Liver (tissue), 3 donors: ENCODE measurements around the gene OTUD3.
A peak's percentile ranks its signal among the peaks of the same experiment; 100 is the strongest.

Experiments
- CTCF ChIP-seq: fragments of 150-350 bp; IDR thresholded peaks from 2 replicates; pipeline ENCODE4 v1.5.1; 2017; ENCODE audit warnings: improper control_type of control experiment, low read depth, low read length; ENCODE audit not compliant: missing input control
- EGR1 ChIP-seq, 2 donors: IDR thresholded peaks; 2 replicates each; pipeline ENCODE4 v1.6.1; 2016 to 2018; ENCODE audit warnings: antibody characterized with exemption in 2 of 2, low read depth in 2 of 2
- GABPA ChIP-seq, 2 donors: IDR thresholded peaks in 1 of 2; conservative IDR thresholded peaks in 1 of 2; 2 replicates each; pipeline ENCODE4 v1.6.1; 2016; ENCODE audit warnings: antibody characterized with exemption in 2 of 2, mild to moderate bottlenecking in 1 of 2, moderate library complexity in 1 of 2
- JUND ChIP-seq, 2 donors: IDR thresholded peaks; 2 replicates each; pipeline ENCODE4 v1.6.1; 2016; ENCODE audit warnings: antibody characterized with exemption in 2 of 2
- RAD21 ChIP-seq, 2 donors: IDR thresholded peaks; 2 replicates each; pipeline ENCODE4 v1.6.1; 2016; ENCODE audit warnings: antibody characterized with exemption in 2 of 2, mild to moderate bottlenecking in 2 of 2
- REST ChIP-seq: IDR thresholded peaks from 2 replicates; pipeline ENCODE4 v1.6.1; 2016; ENCODE audit warnings: antibody characterized with exemption, mild to moderate bottlenecking
- SP1 ChIP-seq: IDR thresholded peaks from 2 replicates; pipeline ENCODE4 v1.6.1; 2018; ENCODE audit warnings: antibody characterized with exemption, mild to moderate bottlenecking
- TAF1 ChIP-seq: conservative IDR thresholded peaks from 2 replicates; pipeline ENCODE4 v1.6.1; 2016; ENCODE audit warnings: antibody characterized with exemption, mild to moderate bottlenecking
- YY1 ChIP-seq: IDR thresholded peaks from 2 replicates; pipeline ENCODE4 v1.6.1; 2016; ENCODE audit warnings: antibody characterized with exemption, mild to moderate bottlenecking
- ZBTB33 ChIP-seq: IDR thresholded peaks from 2 replicates; pipeline ENCODE4 v1.6.1; 2016; ENCODE audit warnings: antibody characterized with exemption
- donor health status: healthy.
- donor health status: healthy.

- TF ChIP-seq CTCF = peak; percentile 90
- peak; percentile 23 for TF ChIP-seq ZBTB33
- TF ChIP-seq TAF1 = no peak
- no peak for TF ChIP-seq JUND (IDR thresholded peaks at IDR 0.05)
- peak; percentile 44 to 59 for TF ChIP-seq EGR1 (IDR thresholded peaks at IDR 0.05; ENCODE audit: low read depth in 2 of 2)
- peak; percentile 27 for TF ChIP-seq REST
- TF ChIP-seq YY1 = peak; percentile 95
- TF ChIP-seq RAD21 (IDR thresholded peaks at IDR 0.05) = peak; percentile 81 to 84
- peak; percentile 45 for TF ChIP-seq SP1
- TF ChIP-seq GABPA (IDR thresholded peaks at IDR 0.05 in 1 of 2, conservative IDR thresholded peaks at IDR 0.05 in 1 of 2) = peak in 1 of 2 donors; percentile 70
These were observed at the start of gene OTUD3 for GRCh38 chr1:19882111-19883071.
